ENCODE data around the gene MADCAM1. TPM values are rescaled to one million over a fixed set of nuclear protein-coding genes. Genes with fewer than 3 reads are reported as not detected.

The MADCAM1 gene
- total RNA-seq, 1 experiment from 2014 or later, result 0.47 TPM

- Mint-ChIP-seq H3K27me3 (ENCODE audit: insufficient read depth, unreplicated experiment) (no peaks in the 10 kb centered on the region), H3K27ac (ENCODE audit: low read depth, unreplicated experiment) (no peak overlapping the region), H3K4me3 (ENCODE audit: unreplicated experiment) (no peak overlapping the region), H3K9me3 (ENCODE audit: unreplicated experiment) (peaks cover 9% of the 10 kb centered on the region), H3K4me1 (ENCODE audit: insufficient read depth, unreplicated experiment) (peaks cover 5% of the 10 kb centered on the region), H3K36me3 (ENCODE audit: insufficient read depth, unreplicated experiment) (no peaks in the 10 kb centered on the region)
- CTCF ChIA-PET, result interaction anchor here (0.6 kb wide), 1 partner anchor 57 kb away, joined by 3 read pairs; no protein-coding TSS in a partner anchor
- intact Hi-C loops (cut with micrococcal nuclease), result no loop called here
- TF ChIP-seq, protein P1, sequence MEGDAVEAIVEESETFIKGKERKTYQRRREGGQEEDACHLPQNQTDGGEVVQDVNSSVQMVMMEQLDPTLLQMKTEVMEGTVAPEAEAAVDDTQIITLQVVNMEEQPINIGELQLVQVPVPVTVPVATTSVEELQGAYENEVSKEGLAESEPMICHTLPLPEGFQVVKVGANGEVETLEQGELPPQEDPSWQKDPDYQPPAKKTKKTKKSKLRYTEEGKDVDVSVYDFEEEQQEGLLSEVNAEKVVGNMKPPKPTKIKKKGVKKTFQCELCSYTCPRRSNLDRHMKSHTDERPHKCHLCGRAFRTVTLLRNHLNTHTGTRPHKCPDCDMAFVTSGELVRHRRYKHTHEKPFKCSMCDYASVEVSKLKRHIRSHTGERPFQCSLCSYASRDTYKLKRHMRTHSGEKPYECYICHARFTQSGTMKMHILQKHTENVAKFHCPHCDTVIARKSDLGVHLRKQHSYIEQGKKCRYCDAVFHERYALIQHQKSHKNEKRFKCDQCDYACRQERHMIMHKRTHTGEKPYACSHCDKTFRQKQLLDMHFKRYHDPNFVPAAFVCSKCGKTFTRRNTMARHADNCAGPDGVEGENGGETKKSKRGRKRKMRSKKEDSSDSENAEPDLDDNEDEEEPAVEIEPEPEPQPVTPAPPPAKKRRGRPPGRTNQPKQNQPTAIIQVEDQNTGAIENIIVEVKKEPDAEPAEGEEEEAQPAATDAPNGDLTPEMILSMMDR (IDR thresholded peaks at IDR 0.05; ENCODE audit: unreplicated experiment), result no peak
- BruUV-seq (replicated peaks), result no TSS peak
- POLR2A ChIA-PET, result no interaction called here
- no peak for DNase-seq (ENCODE audit: unreplicated experiment)
Observed at GRCh38 chr19:470701-471100, 25.6 kb upstream of the MADCAM1 start.

DNA sequence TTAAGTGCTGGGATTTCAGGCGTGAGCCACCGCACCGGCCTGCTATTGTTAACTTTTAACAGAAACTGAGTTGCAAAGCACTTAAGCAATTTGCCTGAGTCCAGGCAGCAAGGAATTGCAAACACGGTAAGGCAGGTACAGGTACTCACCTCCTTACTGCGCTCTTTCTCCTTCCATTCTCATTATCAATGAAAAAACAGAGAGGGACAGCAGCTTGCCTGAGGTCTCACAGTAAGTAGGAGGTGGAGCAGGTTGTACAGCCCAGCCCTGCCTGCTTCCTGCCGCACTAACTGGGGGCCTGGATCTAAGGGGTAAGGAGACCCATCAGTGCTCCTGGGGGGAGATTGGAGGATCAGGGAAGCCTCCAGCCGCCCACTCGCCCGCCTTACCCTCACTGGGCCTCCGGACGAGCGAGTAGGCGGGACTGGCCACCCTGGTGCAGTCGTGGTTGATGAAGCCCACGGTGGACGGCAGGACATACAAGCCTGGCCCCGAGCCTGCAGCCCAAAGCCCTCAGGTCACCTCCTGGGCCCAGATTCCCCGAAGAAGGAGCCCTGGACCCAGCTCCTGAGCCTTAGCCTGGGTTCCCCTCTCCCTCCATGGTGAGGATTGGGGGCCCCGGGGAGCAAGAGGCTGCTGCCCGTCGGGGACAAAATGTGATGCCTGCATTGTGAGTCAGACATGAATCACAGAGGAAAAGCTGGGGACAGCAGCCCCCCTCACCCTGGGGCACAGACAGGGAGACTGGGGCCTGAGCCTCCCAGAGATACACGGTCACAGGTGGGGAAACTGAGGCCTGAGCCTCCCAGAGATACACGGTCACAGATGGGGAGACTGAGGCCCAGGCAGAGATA lies 24.1 kb upstream of the MADCAM1 start:
- POLR2A ChIA-PET, result no interaction called here
- H3K27ac Mint-ChIP-seq (ENCODE audit: low read depth, unreplicated experiment), result no peak overlapping the region

GRCh38 chr19:474126-475078 lies 21.9 kb upstream of the MADCAM1 start:
- DNase-seq (ENCODE audit: unreplicated experiment), result no peak
- H3K27ac Mint-ChIP-seq (ENCODE audit: low read depth, unreplicated experiment), result no peak overlapping the region
- ChIA-PET POLR2A (no interaction called here), CTCF (interaction anchor here (0.6 kb wide), 2 partner anchors 35 to 58 kb away, joined by 3 to 5 read pairs; no protein-coding TSS in a partner anchor)
- H3K9me3 Mint-ChIP-seq (ENCODE audit: unreplicated experiment), result no peaks in the 10 kb centered on the region
- H3K4me3 Mint-ChIP-seq (ENCODE audit: unreplicated experiment), result no peak overlapping the region
- intact Hi-C loops (cut with micrococcal nuclease), result no loop called here
- no peaks in the 10 kb centered on the region for H3K36me3 Mint-ChIP-seq (ENCODE audit: insufficient read depth, unreplicated experiment)
- H3K4me1 Mint-ChIP-seq (ENCODE audit: insufficient read depth, unreplicated experiment), result peaks cover 5% of the 10 kb centered on the region
- TF ChIP-seq, protein P1 (IDR thresholded peaks at IDR 0.05; ENCODE audit: unreplicated experiment), result no peak
- H3K27me3 Mint-ChIP-seq (ENCODE audit: insufficient read depth, unreplicated experiment), result no peaks in the 10 kb centered on the region
- no TSS peak for BruUV-seq (replicated peaks)

More for the DNA sequence above, 24.1 kb upstream of the MADCAM1 start:
- CTCF ChIA-PET, result interaction anchor here (0.7 kb wide), 1 partner anchor 34 kb away, joined by 4 read pairs; no protein-coding TSS in a partner anchor
- intact Hi-C loops (cut with micrococcal nuclease), result no loop called here
- no TSS peak for BruUV-seq (replicated peaks)
- no peak overlapping the region for H3K4me3 Mint-ChIP-seq (ENCODE audit: unreplicated experiment)
- no peaks in the 10 kb centered on the region for H3K36me3 Mint-ChIP-seq (ENCODE audit: insufficient read depth, unreplicated experiment)
- DNase-seq (ENCODE audit: unreplicated experiment), result no peak
- no peaks in the 10 kb centered on the region for H3K9me3 Mint-ChIP-seq (ENCODE audit: unreplicated experiment)
- no peaks in the 10 kb centered on the region for H3K27me3 Mint-ChIP-seq (ENCODE audit: insufficient read depth, unreplicated experiment)
- H3K4me1 Mint-ChIP-seq (ENCODE audit: insufficient read depth, unreplicated experiment), result peaks cover 5% of the 10 kb centered on the region
- TF ChIP-seq, protein P1 (IDR thresholded peaks at IDR 0.05; ENCODE audit: unreplicated experiment), result no peak

DNA sequence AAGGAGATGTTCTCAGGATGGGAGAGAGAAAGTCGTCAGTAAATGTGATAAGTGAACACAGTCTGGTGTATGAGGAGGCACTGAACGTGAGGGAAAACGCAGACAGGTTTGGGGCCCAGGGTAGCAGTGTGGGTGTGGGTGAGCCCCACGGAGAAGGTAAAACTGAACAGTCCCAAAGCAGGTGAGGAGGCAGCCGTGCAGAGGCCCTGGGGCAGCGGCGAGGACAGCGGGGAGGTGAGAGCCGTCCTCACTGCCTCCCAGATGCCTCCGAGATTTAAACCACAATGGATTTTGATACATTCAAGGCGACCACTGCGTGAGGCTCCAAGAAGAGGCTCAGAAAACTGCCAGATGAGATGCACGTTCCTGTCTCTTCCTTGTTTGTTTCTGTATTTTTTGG lies 20.9 kb upstream of the MADCAM1 start:
- TF ChIP-seq, protein P1 (IDR thresholded peaks at IDR 0.05; ENCODE audit: unreplicated experiment), result no peak
- Mint-ChIP-seq H3K4me3 (ENCODE audit: unreplicated experiment) (no peak overlapping the region), H3K27me3 (ENCODE audit: insufficient read depth, unreplicated experiment) (no peaks in the 10 kb centered on the region), H3K4me1 (ENCODE audit: insufficient read depth, unreplicated experiment) (no peaks in the 10 kb centered on the region), H3K36me3 (ENCODE audit: insufficient read depth, unreplicated experiment) (peaks cover 7% of the 10 kb centered on the region), H3K27ac (ENCODE audit: low read depth, unreplicated experiment) (no peak overlapping the region), H3K9me3 (ENCODE audit: unreplicated experiment) (peaks cover 7% of the 10 kb centered on the region)
- ChIA-PET POLR2A (no interaction called here), CTCF (no interaction called here)
- no TSS peak for BruUV-seq (replicated peaks)
- intact Hi-C loops (cut with micrococcal nuclease), result no loop called here
- DNase-seq (ENCODE audit: unreplicated experiment), result no peak
